T47D (cell line): Measurements from ENCODE around the gene UGT2B15.
"Not testable (repeated sequence)": the region's sequence is repeated elsewhere in the genome, so short reads cannot be mapped to it uniquely, and the experiment has no call there.

ENCODE experiments used
- DNase-seq, 2 experiments: peaks; one replicate each; pipeline versions ENCODE4 v3.0.0 to v3.0.0-alpha.2; 2011 to 2012; ENCODE audit warnings: low read depth in 1 of 2, low spot score in 1 of 2
- JUND ChIP-seq: IDR thresholded peaks from 2 replicates; pipeline ENCODE4 v1.6.1; 2012; ENCODE audit warnings: low read depth
- in situ Hi-C: cut with HindIII; loops from 2 replicates; pipeline ENCODE4 v1.10.0; 2016; ENCODE audit warnings: low sequenced_read_pairs, low pct_unique_long_range_greater_than_20kb

UGT2B15 gene

GRCh38 chr4:68670479-68670939, at the start of gene UGT2B15:
TSS of gene UGT2B15 (minus strand) at chr4:68670652. CDS start at chr4:68670618, 34 bp downstream.
- peak in 1 of 2 experiments; percentile 52 for DNase-seq
- in situ Hi-C loops = not testable (repeated sequence)

- in situ Hi-C loops = no loop called here
- DNase-seq = no peak
- TF ChIP-seq JUND = no peak
Observed at GRCh38 chr4:68719075-68719473, 48.6 kb upstream of the UGT2B15 start.

GRCh38 chr4:68718447-68719074, 48.1 kb upstream of the UGT2B15 start:
- TF ChIP-seq JUND = no peak
- in situ Hi-C loops = no loop called here
- no peak for DNase-seq

GRCh38 chr4:68717999-68718398, 47.5 kb upstream of the UGT2B15 start:
- in situ Hi-C loops = no loop called here
- no peak for TF ChIP-seq JUND
- DNase-seq = no peak

GRCh38 chr4:68714400-68714799, 43.9 kb upstream of the UGT2B15 start:
- TF ChIP-seq JUND = no peak
- in situ Hi-C loops = no loop called here
- no peak for DNase-seq

- in situ Hi-C loops = no loop called here
- no peak for DNase-seq
- no peak for TF ChIP-seq JUND
Observed at GRCh38 chr4:68712207-68712606, 41.8 kb upstream of the UGT2B15 start.

- in situ Hi-C loops = no loop called here
- TF ChIP-seq JUND = no peak
- no peak for DNase-seq
Observed at GRCh38 chr4:68708566-68708965, 38.1 kb upstream of the UGT2B15 start.

GRCh38 chr4:68703168-68703567, 32.7 kb upstream of the UGT2B15 start:
- peak in 1 of 2 experiments; percentile 9 for DNase-seq
- in situ Hi-C loops = not testable (repeated sequence)

GRCh38 chr4:68700152-68700551, 29.7 kb upstream of the UGT2B15 start:
- no peak for DNase-seq
- in situ Hi-C loops = no loop called here
- TF ChIP-seq JUND = no peak

GRCh38 chr4:68693325-68694075, 23.0 kb upstream of the UGT2B15 start:
- DNase-seq = no peak
- TF ChIP-seq JUND = no peak
- in situ Hi-C loops = no loop called here

- no peak for DNase-seq
- in situ Hi-C loops = no loop called here
- TF ChIP-seq JUND = no peak
Observed at GRCh38 chr4:68691186-68691585, 20.7 kb upstream of the UGT2B15 start.

- in situ Hi-C loops = no loop called here
Observed at GRCh38 chr4:68683034-68683433, 12.6 kb upstream of the UGT2B15 start.

GRCh38 chr4:68681298-68681697, 10.8 kb upstream of the UGT2B15 start:
- DNase-seq, in situ Hi-C loops: not testable (repeated sequence)

More at GRCh38 chr4:68683034-68683433, 12.6 kb upstream of the UGT2B15 start:
- no peak for TF ChIP-seq JUND
- peak in 1 of 2 experiments; percentile 4 for DNase-seq
